CD14-positive monocyte (primary cell): ENCODE measurements around the gene PPP1R13B. TPM values are rescaled to one million over a fixed set of nuclear protein-coding genes. Genes with fewer than 3 reads are reported as not detected.

ENCODE experiments used
- DNase-seq, 3 donors: peaks; one replicate each; pipeline ENCODE4 v3.0.0-alpha.2; 2011 to 2022
- H2AFZ ChIP-seq: 2 replicates; pipeline ENCODE4 v1.6.0; 2012; ENCODE audit warnings: mild to moderate bottlenecking, low read depth, low read length, inconsistent platforms; ENCODE audit not compliant: insufficient read depth, poor library complexity, severe bottlenecking
- H3K27ac ChIP-seq, 2 donors: 1 replicate in 1 of 2; 2 replicates in 1 of 2; pipeline ENCODE4 v1.5.1; 2012 to 2013; ENCODE audit warnings: low read length in 2 of 2, control low read depth in 1 of 2, inconsistent platforms in 1 of 2, low read depth in 1 of 2, mild to moderate bottlenecking in 1 of 2
- H3K27me3 ChIP-seq, 2 donors: one replicate each; pipeline versions ENCODE4 v1.6.0 to v1.6.1; 2011 to 2013; ENCODE audit warnings: low read length in 2 of 2; ENCODE audit not compliant: control insufficient read depth in 2 of 2, insufficient read depth in 2 of 2
- H3K36me3 ChIP-seq, 2 donors: replicated peaks in 1 of 2; 1 replicate in 1 of 2; 2 replicates in 1 of 2; pipeline versions ENCODE4 v1.5.1 to v1.6.1; 2012 to 2013; ENCODE audit warnings: low read length in 2 of 2, control low read depth in 1 of 2, inconsistent platforms in 1 of 2, mild to moderate bottlenecking in 1 of 2; ENCODE audit not compliant: insufficient read depth in 2 of 2, control insufficient read depth in 1 of 2
- H3K4me1 ChIP-seq, 2 donors: 1 replicate in 1 of 2; 2 replicates in 1 of 2; pipeline versions ENCODE4 v1.5.1 to v1.6.1; 2012 to 2013; ENCODE audit warnings: low read length in 2 of 2, control low read depth in 1 of 2, inconsistent platforms in 1 of 2, mild to moderate bottlenecking in 1 of 2, moderate library complexity in 1 of 2; ENCODE audit not compliant: insufficient read depth in 2 of 2, control insufficient read depth in 1 of 2
- H3K4me2 ChIP-seq: replicated peaks from 2 replicates; pipeline ENCODE3; 2012; ENCODE audit warnings: low read length, moderate library complexity, mild to moderate bottlenecking; ENCODE audit not compliant: poor library complexity, severe bottlenecking; ENCODE audit errors: extremely low read depth
- H3K4me3 ChIP-seq, 3 experiments: fragments of 200-600 bp in 1 of 3; sonication (generic) in 1 of 3; replicated peaks in 1 of 3; 1 replicate in 2 of 3; 2 replicates in 1 of 3; pipeline ENCODE4 v1.5.1; 2011 to 2013; ENCODE audit warnings: low read length in 3 of 3, mild to moderate bottlenecking in 3 of 3, control low read depth in 2 of 3, low read depth in 2 of 3, inconsistent platforms in 1 of 3, moderate library complexity in 1 of 3
- H3K79me2 ChIP-seq: 2 replicates; pipeline ENCODE4 v1.6.0; 2012; ENCODE audit warnings: mild to moderate bottlenecking, control low read depth, inconsistent platforms, low read length, moderate library complexity; ENCODE audit not compliant: insufficient read depth
- H3K9ac ChIP-seq: 2 replicates; pipeline ENCODE4 v1.6.0; 2017; ENCODE audit warnings: low read length, mild to moderate bottlenecking; ENCODE audit not compliant: insufficient read depth, poor library complexity, severe bottlenecking
- H3K9me3 ChIP-seq, 2 donors: replicated peaks in 1 of 2; 1 replicate in 1 of 2; 2 replicates in 1 of 2; pipeline versions ENCODE4 v1.5.1 to v1.6.1; 2012 to 2013; ENCODE audit warnings: low read length in 2 of 2, control low read depth in 1 of 2; ENCODE audit not compliant: control insufficient read depth in 1 of 2, insufficient read depth in 1 of 2
- H4K20me1 ChIP-seq: 2 replicates; pipeline ENCODE4 v1.6.0; 2012; ENCODE audit warnings: mild to moderate bottlenecking, low read length, control low read depth, moderate library complexity; ENCODE audit not compliant: insufficient read depth
- H3K27ac Mint-ChIP-seq, 7 donors: one replicate each; pipeline ENCODE4 v1.8.0; 2020; ENCODE audit warnings: mild to moderate bottlenecking in 7 of 7, mixed read lengths in 7 of 7, moderate library complexity in 6 of 7, inconsistent platforms in 2 of 7
- H3K27me3 Mint-ChIP-seq, 3 donors: one replicate each; pipeline ENCODE4 v1.8.0; 2021 to 2022; ENCODE audit warnings: low read depth in 3 of 3, mild to moderate bottlenecking in 3 of 3, mixed read lengths in 3 of 3, moderate library complexity in 3 of 3, inconsistent platforms in 1 of 3
- H3K36me3 Mint-ChIP-seq, 2 donors: one replicate each; pipeline ENCODE4 v1.8.0; 2020; ENCODE audit warnings: mixed read lengths in 2 of 2, inconsistent platforms in 1 of 2, mild to moderate bottlenecking in 1 of 2
- H3K4me1 Mint-ChIP-seq: one replicate; pipeline ENCODE4 v1.8.0; 2020; ENCODE audit warnings: mild to moderate bottlenecking, mixed read lengths
- H3K4me3 Mint-ChIP-seq, 2 donors: one replicate each; pipeline ENCODE4 v1.8.0; 2020; ENCODE audit warnings: mild to moderate bottlenecking in 2 of 2, mixed read lengths in 2 of 2, moderate library complexity in 1 of 2
- H3K9me3 Mint-ChIP-seq, 7 donors: one replicate each; pipeline ENCODE4 v1.8.0; 2020 to 2022; ENCODE audit warnings: mixed read lengths in 7 of 7, mild to moderate bottlenecking in 6 of 7, moderate library complexity in 6 of 7, inconsistent platforms in 2 of 7
- WGBS: methylation state at CpG from one replicate; pipeline ENCODE4 v1.1.5; 2013; ENCODE audit warnings: missing lambda C conversion rate; ENCODE audit not compliant: insufficient coverage; 5-methylcytosine and 5-hydroxymethylcytosine counted together
- intact Hi-C, 2 donors: fragments of 100-400 bp; cut with micrococcal nuclease; formaldehyde crosslinking; loops; one replicate each; pipeline versions ENCODE4 v1.15.0 to v1.15.1; 2023
- polyA plus RNA-seq, 3 donors: library from polyadenylated mRNA; depleted of rRNA in 1 of 3; unstranded in 2 of 3; stranded (reverse) in 1 of 3; fragments of 300-500 nt in 2 of 3; fragments of >200 nt in 1 of 3; fragmentation: Illumina TruSeq in 2 of 3; gene quantifications; 1 replicate in 2 of 3; 2 replicates in 1 of 3; pipeline ENCODE4 v1.2.3, GENCODE V29; 2012 to 2021
- TF ChIP-seq, protein P1 (sequence below): fragments of 200-600 bp; IDR thresholded peaks from one replicate; pipeline ENCODE4 v1.8.0; 2022; ENCODE audit warnings: antibody characterized with exemption, mild to moderate bottlenecking

The PPP1R13B gene
- polyA plus RNA-seq, 3 donors, result 0.48 to 1.1 (median 0.99) TPM

DNA sequence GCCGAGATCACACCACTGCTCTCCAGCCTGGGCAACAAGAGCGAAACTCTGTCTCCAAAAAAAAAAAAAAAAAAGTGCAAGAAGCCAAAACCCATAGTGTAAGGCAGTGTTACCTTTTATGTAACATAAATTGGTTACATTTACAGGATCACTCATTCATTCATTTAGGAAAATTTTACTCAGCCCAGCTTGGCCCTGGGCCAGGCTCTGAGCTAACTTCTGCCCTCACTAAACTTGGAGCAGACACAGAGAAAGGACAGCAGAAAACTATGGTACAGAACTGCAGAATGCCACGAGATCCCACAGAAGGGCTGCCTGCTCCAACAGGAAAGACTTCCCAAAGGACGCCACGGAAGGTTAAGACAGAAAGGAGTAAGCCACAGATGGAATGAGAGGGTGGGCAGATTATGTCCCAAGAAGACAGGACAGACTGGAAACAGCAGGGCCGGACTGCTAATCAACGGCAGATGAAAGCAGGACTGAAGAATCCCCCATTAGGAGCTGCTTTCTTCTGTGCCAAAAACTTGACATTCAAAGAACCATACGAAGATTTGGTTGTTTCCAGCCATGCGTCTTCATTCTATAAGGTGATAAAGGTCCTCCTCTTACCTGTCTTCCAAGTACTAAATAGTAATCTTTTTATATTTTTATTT is 18.9 kb downstream of the PPP1R13B start:
- no peak overlapping the region for H3K27ac ChIP-seq
- H3K9ac ChIP-seq, result no peak overlapping the region
- no peaks in the 10 kb centered on the region for H4K20me1 ChIP-seq
- no peaks in the 10 kb centered on the region for H3K4me1 Mint-ChIP-seq
- no peak overlapping the region for H3K4me2 ChIP-seq
- H3K79me2 ChIP-seq, result no peaks in the 10 kb centered on the region
- H3K4me3 ChIP-seq, result no peak overlapping the region
- no peaks in the 10 kb centered on the region for H3K27me3 ChIP-seq
- intact Hi-C loops, result no loop called here
- H3K4me3 Mint-ChIP-seq, result no peak overlapping the region
- H3K9me3 Mint-ChIP-seq, result no peaks in the 10 kb centered on the region
- no peaks in the 10 kb centered on the region for H3K36me3 Mint-ChIP-seq
- peaks cover 12 to 26% (median 25%) of the 10 kb centered on the region in 3 donors for H3K27me3 Mint-ChIP-seq
- H2AFZ ChIP-seq, result no peak overlapping the region
- H3K27ac Mint-ChIP-seq, result no peak overlapping the region
- H3K36me3 ChIP-seq, result no peaks in the 10 kb centered on the region
- TF ChIP-seq, protein P1, sequence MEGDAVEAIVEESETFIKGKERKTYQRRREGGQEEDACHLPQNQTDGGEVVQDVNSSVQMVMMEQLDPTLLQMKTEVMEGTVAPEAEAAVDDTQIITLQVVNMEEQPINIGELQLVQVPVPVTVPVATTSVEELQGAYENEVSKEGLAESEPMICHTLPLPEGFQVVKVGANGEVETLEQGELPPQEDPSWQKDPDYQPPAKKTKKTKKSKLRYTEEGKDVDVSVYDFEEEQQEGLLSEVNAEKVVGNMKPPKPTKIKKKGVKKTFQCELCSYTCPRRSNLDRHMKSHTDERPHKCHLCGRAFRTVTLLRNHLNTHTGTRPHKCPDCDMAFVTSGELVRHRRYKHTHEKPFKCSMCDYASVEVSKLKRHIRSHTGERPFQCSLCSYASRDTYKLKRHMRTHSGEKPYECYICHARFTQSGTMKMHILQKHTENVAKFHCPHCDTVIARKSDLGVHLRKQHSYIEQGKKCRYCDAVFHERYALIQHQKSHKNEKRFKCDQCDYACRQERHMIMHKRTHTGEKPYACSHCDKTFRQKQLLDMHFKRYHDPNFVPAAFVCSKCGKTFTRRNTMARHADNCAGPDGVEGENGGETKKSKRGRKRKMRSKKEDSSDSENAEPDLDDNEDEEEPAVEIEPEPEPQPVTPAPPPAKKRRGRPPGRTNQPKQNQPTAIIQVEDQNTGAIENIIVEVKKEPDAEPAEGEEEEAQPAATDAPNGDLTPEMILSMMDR, result no peak
- 100% methylated on average over 3 of the region's 9 CpGs for WGBS
- no peaks in the 10 kb centered on the region for H3K9me3 ChIP-seq
- no peaks in the 10 kb centered on the region for H3K4me1 ChIP-seq
- no peak for DNase-seq

DNA sequence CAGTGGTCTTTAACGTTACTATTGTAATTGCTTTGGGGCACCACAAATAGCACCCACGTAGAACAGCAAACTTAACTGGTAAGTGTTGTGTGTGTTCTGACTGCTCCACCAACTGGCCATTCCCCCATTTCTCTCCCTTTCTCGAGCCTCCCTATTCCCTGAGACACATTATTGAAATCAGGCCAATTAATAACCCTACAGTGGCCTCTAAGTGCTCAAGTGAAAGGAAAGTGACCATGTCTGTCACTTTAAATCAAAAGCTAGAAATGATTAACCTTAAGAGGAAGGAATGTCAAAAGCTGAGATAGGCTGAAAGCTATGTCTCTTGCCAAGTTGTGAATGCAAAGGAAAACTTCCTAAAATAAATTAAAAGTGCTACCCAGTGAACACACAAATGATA is 22.3 kb downstream of the PPP1R13B start:
- Mint-ChIP-seq H3K27me3 (peaks cover 28 to 45% (median 43%) of the 10 kb centered on the region in 3 donors), H3K4me1 (peaks cover 3% of the 10 kb centered on the region), H3K27ac (no peak overlapping the region), H3K9me3 (peaks cover 0 to 6% (median 0%) of the 10 kb centered on the region in 7 donors), H3K4me3 (no peak overlapping the region), H3K36me3 (no peaks in the 10 kb centered on the region)
- no peak overlapping the region for H3K4me3 ChIP-seq
- H4K20me1 ChIP-seq, result no peaks in the 10 kb centered on the region
- H3K9ac ChIP-seq, result no peak overlapping the region
- H3K27ac ChIP-seq, result no peak overlapping the region
- intact Hi-C loops, result no loop called here
- H3K4me2 ChIP-seq, result no peak overlapping the region
- TF ChIP-seq, protein P1, result no peak
- H2AFZ ChIP-seq, result no peak overlapping the region
- DNase-seq, result no peak
- H3K27me3 ChIP-seq, result peaks cover 0 to 13% of the 10 kb centered on the region in 2 donors
- no peaks in the 10 kb centered on the region for H3K36me3 ChIP-seq
- no peaks in the 10 kb centered on the region for H3K79me2 ChIP-seq
- no peaks in the 10 kb centered on the region for H3K9me3 ChIP-seq
- WGBS, result no CpG with 5 or more reads among the region's 3 CpGs
- H3K4me1 ChIP-seq, result no peaks in the 10 kb centered on the region
